NCI-H1436 (cell line): ENCODE measurements around the gene ITGA6.
"Not testable (repeated sequence)": the region's sequence is repeated elsewhere in the genome, so short reads cannot be mapped to it uniquely, and the experiment has no call there.

Experiments used
- DNase-seq: peaks from one replicate; lab custom pipeline; 2025; lab: John Stamatoyannopoulos, UW

The ITGA6 gene

GRCh38 chr2:172516299-172516698, 88.9 kb downstream of the ITGA6 start:
- DNase-seq, result no peak

GRCh38 chr2:172518995-172519394, 91.6 kb downstream of the ITGA6 start:
- no peak for DNase-seq

GRCh38 chr2:172525601-172526000, 98.2 kb downstream of the ITGA6 start:
- no peak for DNase-seq

- no peak for DNase-seq
Measured at GRCh38 chr2:172531309-172531708, 103.9 kb downstream of the ITGA6 start.

GRCh38 chr2:172532461-172532860, 105.1 kb downstream of the ITGA6 start:
- not testable (repeated sequence) for DNase-seq

GRCh38 chr2:172533687-172534086, 106.3 kb downstream of the ITGA6 start:
- DNase-seq, result no peak

GRCh38 chr2:172535119-172535518, 107.7 kb downstream of the ITGA6 start:
- DNase-seq, result no peak

DNA sequence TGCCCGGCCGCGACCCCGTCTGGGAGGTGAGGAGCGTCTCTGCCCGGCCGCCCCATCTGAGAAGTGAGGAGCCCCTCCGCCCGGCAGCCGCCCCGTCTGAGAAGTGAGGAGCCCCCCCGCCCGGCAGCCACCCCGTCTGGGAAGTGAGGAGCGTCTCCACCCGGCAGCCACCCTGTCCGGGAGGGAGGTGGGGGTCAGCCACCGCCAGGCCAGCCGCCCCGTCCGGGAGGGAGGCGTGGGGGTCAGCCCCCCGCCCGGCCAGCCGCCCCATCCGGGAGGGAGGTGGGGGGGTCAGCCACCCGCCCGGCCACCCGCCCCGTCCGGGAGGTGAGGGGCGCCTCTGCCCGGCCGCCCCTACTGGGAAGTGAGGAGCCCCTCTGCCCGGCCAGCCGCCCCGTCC, 110.5 kb downstream of the ITGA6 start:
- not testable (repeated sequence) for DNase-seq

DNA sequence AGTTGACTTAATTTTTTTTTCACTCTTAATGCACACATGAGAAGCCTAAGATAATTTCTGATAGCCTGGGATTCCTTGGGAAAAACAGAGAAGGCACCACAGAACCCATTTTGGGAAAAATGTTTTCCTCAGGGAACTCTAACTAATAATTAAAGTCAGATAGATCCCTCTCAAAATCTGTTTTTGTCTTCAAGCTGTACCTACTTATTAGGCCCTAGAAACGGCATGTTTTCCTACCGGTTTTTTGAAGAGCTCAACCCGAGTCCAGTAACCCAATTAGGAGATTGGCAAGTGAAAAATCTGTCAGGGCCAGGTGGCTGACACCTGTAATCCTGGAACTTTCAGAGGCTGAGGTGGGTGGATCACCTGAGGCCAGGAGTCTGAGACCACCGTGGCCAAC, 112.4 kb downstream of the ITGA6 start:
- no peak for DNase-seq

- no peak for DNase-seq
Measured at GRCh38 chr2:172540421-172540820, 113.0 kb downstream of the ITGA6 start.

DNA sequence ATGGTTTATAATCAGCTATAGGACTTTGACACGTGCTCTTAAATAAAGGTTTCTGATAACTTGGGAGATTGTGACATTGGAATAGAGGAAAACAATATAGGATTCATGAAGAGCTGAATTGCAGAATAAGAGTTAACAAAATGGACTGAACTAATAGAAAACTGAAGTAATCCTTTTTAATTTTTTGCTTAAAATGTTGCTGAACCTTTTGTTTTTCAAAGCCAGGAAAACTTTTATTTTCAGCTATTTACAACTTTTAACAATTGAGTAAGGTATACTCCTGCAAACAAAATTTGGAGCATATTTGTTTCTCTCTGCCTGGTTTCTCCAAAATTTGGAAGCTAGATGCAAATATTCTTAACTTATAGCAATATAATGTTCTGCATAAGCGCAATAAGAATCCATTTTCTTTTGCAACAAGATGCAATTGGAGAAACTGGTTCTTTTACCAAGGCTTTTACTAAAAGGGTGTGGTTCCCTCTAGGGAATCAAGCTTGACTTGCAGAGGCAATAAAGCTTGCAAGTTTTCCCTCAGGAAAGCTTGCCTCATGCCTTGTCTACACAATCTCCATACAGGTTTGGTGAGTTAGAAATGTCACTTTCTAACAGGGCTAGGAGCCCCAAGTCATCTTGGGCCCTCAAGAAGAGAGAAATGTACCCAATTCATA, 118.2 kb downstream of the ITGA6 start:
- DNase-seq, result no peak

- DNase-seq, result no peak
Measured at GRCh38 chr2:172549131-172549530, 121.7 kb downstream of the ITGA6 start.

GRCh38 chr2:172549802-172550201, 122.4 kb downstream of the ITGA6 start:
- not testable (repeated sequence) for DNase-seq

- no peak for DNase-seq
Measured at GRCh38 chr2:172550419-172550818, 123.0 kb downstream of the ITGA6 start.

DNA sequence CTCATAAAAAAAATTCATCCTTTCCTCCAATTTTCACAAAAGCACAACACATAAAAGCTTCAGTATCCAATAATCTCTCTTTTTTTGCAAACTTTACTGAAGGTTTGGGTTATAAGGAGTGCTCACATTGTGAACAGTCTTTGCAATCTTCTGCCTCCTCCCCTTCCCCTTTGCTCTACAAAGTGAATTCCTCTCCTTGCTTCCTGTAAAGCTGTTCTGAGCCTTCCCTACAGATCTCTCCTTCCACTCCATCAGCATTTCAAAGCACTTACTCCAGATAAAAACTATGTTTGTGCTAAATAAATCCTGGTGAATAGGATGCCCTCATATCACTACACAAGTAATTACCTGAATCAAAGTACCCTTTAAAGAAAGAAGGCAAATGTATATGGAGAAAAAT, 123.9 kb downstream of the ITGA6 start:
- no peak for DNase-seq

- no peak for DNase-seq
Measured at GRCh38 chr2:172552547-172553291, 125.3 kb downstream of the ITGA6 start.

GRCh38 chr2:172554352-172555271, 127.2 kb downstream of the ITGA6 start:
- DNase-seq, result no peak

DNA sequence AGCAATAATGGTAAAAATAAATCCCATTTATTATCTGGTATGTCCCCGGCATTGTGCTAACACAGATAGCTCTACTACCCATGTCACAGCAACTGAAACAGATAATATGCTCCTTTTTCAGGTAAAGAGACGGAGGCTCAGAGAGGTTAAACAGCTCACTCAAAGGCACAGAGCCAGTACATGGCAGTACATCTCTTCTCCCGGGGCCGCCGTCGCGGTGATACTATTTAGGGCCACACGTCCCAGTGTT, 127.8 kb downstream of the ITGA6 start:
- DNase-seq, result no peak
